ENCODE data around the gene EXOC3L4.

The EXOC3L4 gene

GRCh38 chr14:103133210-103134140 is 39.0 kb downstream of the EXOC3L4 start:
- DNase-seq = no peak

GRCh38 chr14:103134405-103134804 is 39.9 kb downstream of the EXOC3L4 start:
- DNase-seq = no peak

GRCh38 chr14:103134919-103135318 is 40.4 kb downstream of the EXOC3L4 start:
- no peak for DNase-seq

GRCh38 chr14:103135333-103136260 is 41.1 kb downstream of the EXOC3L4 start:
- no peak for DNase-seq

- peak; percentile 60 for DNase-seq
Observed at GRCh38 chr14:103136388-103137271, 42.1 kb downstream of the EXOC3L4 start.

GRCh38 chr14:103137689-103138300 is 43.3 kb downstream of the EXOC3L4 start:
- DNase-seq = no peak

- no peak for DNase-seq
Observed at GRCh38 chr14:103138301-103139131, 44.0 kb downstream of the EXOC3L4 start.

GRCh38 chr14:103139132-103140025 is 44.9 kb downstream of the EXOC3L4 start:
- DNase-seq = no peak

- DNase-seq = no peak
Observed at GRCh38 chr14:103140316-103141109, 46.0 kb downstream of the EXOC3L4 start.

GRCh38 chr14:103141117-103141796 is 46.7 kb downstream of the EXOC3L4 start:
- no peak for DNase-seq

GRCh38 chr14:103142026-103142425 is 47.5 kb downstream of the EXOC3L4 start:
- DNase-seq = no peak

GRCh38 chr14:103142721-103143302 is 48.3 kb downstream of the EXOC3L4 start:
- DNase-seq = no peak

GRCh38 chr14:103143506-103143905 is 49.0 kb downstream of the EXOC3L4 start:
- DNase-seq = no peak

GRCh38 chr14:103144085-103144484 is 49.6 kb downstream of the EXOC3L4 start:
- DNase-seq = peak; percentile 70

GRCh38 chr14:103146141-103146709 is 51.7 kb downstream of the EXOC3L4 start:
- DNase-seq = no peak

- DNase-seq = no peak
Observed at GRCh38 chr14:103149351-103150237, 55.1 kb downstream of the EXOC3L4 start.
